ENCODE measurements around the gene COBL.

Gene COBL

GRCh38 chr7:51040787-51041186 lies 275.8 kb downstream of the COBL start:
- DNase-seq (ENCODE audit: extremely low spot score, insufficient read length, low read depth) (no peak), FAIRE-seq (no peak)

GRCh38 chr7:51038573-51038972 lies 278.0 kb downstream of the COBL start:
- FAIRE-seq, result no peak
- DNase-seq (ENCODE audit: extremely low spot score, insufficient read length, low read depth), result no peak

- no peak for FAIRE-seq
- DNase-seq (ENCODE audit: extremely low spot score, insufficient read length, low read depth), result no peak
Observed at GRCh38 chr7:51035716-51036115, 280.9 kb downstream of the COBL start.

- DNase-seq (ENCODE audit: extremely low spot score, insufficient read length, low read depth) (no peak), FAIRE-seq (no peak)
Observed at GRCh38 chr7:51034521-51035264, 281.9 kb downstream of the COBL start.

GRCh38 chr7:51033727-51034520 lies 282.7 kb downstream of the COBL start:
- DNase-seq (ENCODE audit: extremely low spot score, insufficient read length, low read depth) (no peak), FAIRE-seq (no peak)

GRCh38 chr7:51031791-51032515 lies 284.7 kb downstream of the COBL start:
- FAIRE-seq (no peak), DNase-seq (ENCODE audit: extremely low spot score, insufficient read length, low read depth) (no peak)

GRCh38 chr7:51031216-51031615 lies 285.4 kb downstream of the COBL start:
- DNase-seq (ENCODE audit: extremely low spot score, insufficient read length, low read depth) (no peak), FAIRE-seq (no peak)

- FAIRE-seq, result no peak
Observed at GRCh38 chr7:51029701-51030191, 286.9 kb downstream of the COBL start.

GRCh38 chr7:51029131-51029530 lies 287.5 kb downstream of the COBL start:
- no peak for FAIRE-seq
- DNase-seq (ENCODE audit: extremely low spot score, insufficient read length, low read depth), result no peak

More at GRCh38 chr7:51029701-51030191, 286.9 kb downstream of the COBL start:
- DNase-seq (ENCODE audit: extremely low spot score, insufficient read length, low read depth), result no peak

GRCh38 chr7:51027935-51028830 lies 288.4 kb downstream of the COBL start:
- no peak for DNase-seq (ENCODE audit: extremely low spot score, insufficient read length, low read depth)
- FAIRE-seq, result no peak

- FAIRE-seq (no peak), DNase-seq (ENCODE audit: extremely low spot score, insufficient read length, low read depth) (no peak)
Observed at GRCh38 chr7:51027106-51027934, 289.3 kb downstream of the COBL start.

GRCh38 chr7:51026341-51026740 lies 290.3 kb downstream of the COBL start:
- no peak for FAIRE-seq
- DNase-seq (ENCODE audit: extremely low spot score, insufficient read length, low read depth), result no peak

GRCh38 chr7:51025668-51026067 lies 290.9 kb downstream of the COBL start:
- DNase-seq (ENCODE audit: extremely low spot score, insufficient read length, low read depth) (no peak), FAIRE-seq (no peak)

GRCh38 chr7:51024867-51025266 lies 291.7 kb downstream of the COBL start:
- FAIRE-seq (no peak), DNase-seq (ENCODE audit: extremely low spot score, insufficient read length, low read depth) (no peak)

GRCh38 chr7:51023547-51023946 lies 293.1 kb downstream of the COBL start:
- FAIRE-seq (no peak), DNase-seq (ENCODE audit: extremely low spot score, insufficient read length, low read depth) (no peak)

GRCh38 chr7:51022821-51023220 lies 293.8 kb downstream of the COBL start:
- DNase-seq (ENCODE audit: extremely low spot score, insufficient read length, low read depth) (no peak), FAIRE-seq (no peak)

- DNase-seq (ENCODE audit: extremely low spot score, insufficient read length, low read depth) (no peak), FAIRE-seq (no peak)
Observed at GRCh38 chr7:51021906-51022570, 294.6 kb downstream of the COBL start.

- FAIRE-seq, result no peak
- DNase-seq (ENCODE audit: extremely low spot score, insufficient read length, low read depth), result no peak
Observed at GRCh38 chr7:51020944-51021343, 295.7 kb downstream of the COBL start.
